Sciatic nerve (tissue), 2 donors: ENCODE results near the gene TUT1. TPM values are rescaled to one million over a fixed set of nuclear protein-coding genes. Genes with fewer than 3 reads are reported as not detected.

Experiments
- ATAC-seq: fragments of 200-7000 bp; cut with Tn5 transposase; one replicate; pipeline ENCODE4 v1.9.1; 2020; ENCODE audit warnings: mild to moderate bottlenecking, moderate library complexity
- DNase-seq: peaks from one replicate; pipeline ENCODE4 v3.0.0-alpha.2; 2020; ENCODE audit warnings: low spot score
- intact Hi-C: fragments of 100-400 bp; cut with DNase I; formaldehyde crosslinking; loops from one replicate; pipeline ENCODE4 v1.14.2; 2022
- microRNA-seq: library from miRNA; unstranded; fragments of <30 nt; microRNA quantifications from one replicate; pipeline ENCODE4 v1.2.0, GENCODE V29; 2020
- total RNA-seq: library from RNA; stranded (reverse); fragmentation: NEBNext Ultra II Directional; extraction: Animal tissue kit (Norgen Biotek cat#: 25700); gene quantifications from one replicate; pipeline ENCODE4 v1.2.1, GENCODE V29; 2021
- donor health status: DM: no; HTN: no; CAD: no.
- donor health status: DM: no; HTN: no; CAD: no.

Gene TUT1
- total RNA-seq, 1 donor from 2014 or later: 20.7 TPM

DNA sequence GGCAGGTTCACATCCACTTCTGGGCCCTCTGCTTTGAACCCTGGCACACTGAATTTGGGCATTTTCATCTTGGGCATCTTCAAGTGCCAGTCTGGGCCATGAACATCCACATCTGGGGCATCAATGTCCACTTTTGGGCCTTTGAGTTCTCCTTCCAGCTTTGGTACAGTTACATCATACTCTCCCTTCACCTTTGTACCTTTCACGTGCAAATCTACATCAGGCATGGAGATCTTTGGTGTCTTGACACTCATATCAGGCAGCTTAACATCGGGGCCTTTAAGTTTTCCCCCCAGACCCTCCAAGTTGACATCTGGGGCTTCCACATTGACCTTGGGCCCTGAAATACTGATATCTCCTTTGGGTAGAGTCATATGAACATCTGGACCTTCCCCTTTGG lies 59.2 kb downstream of the TUT1 start:
- ATAC-seq (no peak), DNase-seq (no peak)
- intact Hi-C loops: no loop called here

Small RNA genes within 50 kb of the gene (microRNA-seq; reads per million reads assigned to microRNA genes)
- gene MIR6747: not detected

Other genes starting within 250 kb of the TUT1 start
- gene SCGB1A1, start 172.5 kb downstream of the TUT1 start, total RNA-seq: 3.5 TPM
- 2,773 TPM for gene AHNAK, start 44.7 kb downstream of the TUT1 start, total RNA-seq
- 811 TPM for gene EEF1G, start 17.6 kb downstream of the TUT1 start, total RNA-seq
- 86.6 TPM for gene MTA2, start 10.3 kb upstream of the TUT1 start, total RNA-seq
- 113 TPM for gene EML3, start 21.3 kb upstream of the TUT1 start, total RNA-seq
- 15.2 TPM for gene ROM1, start 21.7 kb upstream of the TUT1 start, total RNA-seq
- 38.7 TPM for gene B3GAT3, start 30.5 kb upstream of the TUT1 start, total RNA-seq
- 219 TPM for gene GANAB, start 55.1 kb upstream of the TUT1 start, total RNA-seq
- 12.3 TPM for gene INTS5, start 61.8 kb upstream of the TUT1 start, total RNA-seq
- 25.1 TPM for gene C11orf98, start 73.7 kb upstream of the TUT1 start, total RNA-seq
- 7.1 TPM for gene CSKMT, start 73.8 kb upstream of the TUT1 start, total RNA-seq
- gene UQCC3, start 80.2 kb upstream of the TUT1 start, total RNA-seq: 7.1 TPM
- 4.9 TPM for gene LBHD1, start 80.7 kb upstream of the TUT1 start, total RNA-seq
- 79.6 TPM for gene UBXN1, start 87.5 kb upstream of the TUT1 start, total RNA-seq
- 28.4 TPM for gene LRRN4CL, start 98.0 kb upstream of the TUT1 start, total RNA-seq
- 44.5 TPM for gene BSCL2, start 115.9 kb upstream of the TUT1 start, total RNA-seq
- gene GNG3, start 116.2 kb upstream of the TUT1 start, total RNA-seq: 1.4 TPM
- gene HNRNPUL2, start 135.9 kb upstream of the TUT1 start, total RNA-seq: 51.2 TPM
- gene TTC9C, start 137.0 kb upstream of the TUT1 start, total RNA-seq: 30.9 TPM
- 9.8 TPM for gene ZBTB3, start 162.6 kb upstream of the TUT1 start, total RNA-seq
- gene POLR2G, start 170.1 kb upstream of the TUT1 start, total RNA-seq: 48.1 TPM
- 17.8 TPM for gene TAF6L, start 179.9 kb upstream of the TUT1 start, total RNA-seq
- gene TMEM179B, start 195.9 kb upstream of the TUT1 start, total RNA-seq: 29.6 TPM
- 10.4 TPM for gene TMEM223, start 200.5 kb upstream of the TUT1 start, total RNA-seq
- gene NXF1, start 213.9 kb upstream of the TUT1 start, total RNA-seq: 81.8 TPM
- 51.6 TPM for gene STX5, start 240.5 kb upstream of the TUT1 start, total RNA-seq
- gene TEX54, start 241.3 kb upstream of the TUT1 start, total RNA-seq: not detected
- gene WDR74, start 248.1 kb upstream of the TUT1 start, total RNA-seq: 34.5 TPM